Tongue (tissue), 2 donors: Measurements from ENCODE around the gene TMEM63A. TPM values are rescaled to one million over a fixed set of nuclear protein-coding genes. Genes with fewer than 3 reads are reported as not detected.

Experiments used
- DNase-seq: peaks from one replicate; pipeline ENCODE4 v3.0.0-alpha.2; 2015
- total RNA-seq: library from RNA; depleted of rRNA; stranded (reverse); fragments of >200 nt; gene quantifications from one replicate; pipeline ENCODE4 v1.2.3, GENCODE V29; 2014

Gene TMEM63A
- total RNA-seq, 1 donor from 2014 or later = 39.3 TPM

DNA sequence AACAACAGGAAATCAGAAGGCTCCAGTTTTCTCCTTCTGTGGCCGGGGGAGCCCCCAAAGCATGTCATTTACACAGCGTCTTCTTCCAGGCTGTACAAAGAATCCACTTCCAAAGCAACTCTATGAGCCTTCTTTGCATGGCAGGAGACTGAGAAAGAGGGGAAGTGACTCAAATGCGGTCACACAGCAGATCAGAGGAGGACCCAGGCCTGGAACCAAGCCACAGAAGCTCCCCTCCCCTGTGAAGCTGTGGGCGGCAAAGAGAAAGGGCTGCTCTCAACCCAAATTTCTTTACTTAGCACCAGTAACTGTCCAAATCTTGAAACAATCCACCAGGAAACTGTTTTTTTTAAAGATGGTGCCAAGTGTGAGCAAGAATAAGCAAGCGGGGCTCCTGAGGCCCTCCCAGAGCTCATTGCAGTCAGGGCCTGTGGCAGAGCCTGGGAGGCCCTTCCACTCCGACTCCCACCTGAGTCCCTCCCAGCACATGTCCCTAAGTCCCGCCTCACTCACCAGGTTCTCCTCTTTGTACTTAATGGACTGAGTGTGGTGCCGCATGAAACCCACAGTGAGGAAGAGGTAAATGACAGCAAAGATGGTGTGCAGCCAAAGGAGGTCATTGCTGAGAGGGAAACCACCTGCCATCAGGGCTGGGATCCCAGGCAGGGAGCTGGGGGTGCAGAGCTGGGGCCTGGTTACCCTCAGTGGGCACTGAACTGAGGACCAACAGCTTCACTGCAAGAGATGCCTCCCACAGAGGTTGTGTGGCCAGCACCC, 15.9 kb downstream of the TMEM63A start:
- no peak for DNase-seq

DNA sequence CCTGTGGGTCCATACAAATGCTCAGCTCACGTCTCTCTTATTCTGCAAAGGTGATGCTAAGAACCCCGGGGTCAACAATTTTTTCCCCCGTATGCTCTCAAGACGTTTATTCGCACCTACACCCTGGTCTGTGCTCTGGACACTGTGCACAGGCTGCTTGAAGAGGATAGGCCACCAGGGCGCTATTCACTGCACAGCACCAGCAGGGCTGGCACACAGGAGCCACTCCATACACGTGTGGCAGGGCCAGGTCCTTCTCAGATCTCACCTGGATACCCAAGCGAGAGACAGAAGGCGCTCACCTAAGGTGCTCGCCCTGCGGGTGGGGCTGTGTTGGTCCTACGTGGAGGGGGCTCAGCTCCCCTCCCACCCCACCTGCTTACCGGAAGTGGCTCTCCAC, 16.7 kb downstream of the TMEM63A start:
- no peak for DNase-seq

DNA sequence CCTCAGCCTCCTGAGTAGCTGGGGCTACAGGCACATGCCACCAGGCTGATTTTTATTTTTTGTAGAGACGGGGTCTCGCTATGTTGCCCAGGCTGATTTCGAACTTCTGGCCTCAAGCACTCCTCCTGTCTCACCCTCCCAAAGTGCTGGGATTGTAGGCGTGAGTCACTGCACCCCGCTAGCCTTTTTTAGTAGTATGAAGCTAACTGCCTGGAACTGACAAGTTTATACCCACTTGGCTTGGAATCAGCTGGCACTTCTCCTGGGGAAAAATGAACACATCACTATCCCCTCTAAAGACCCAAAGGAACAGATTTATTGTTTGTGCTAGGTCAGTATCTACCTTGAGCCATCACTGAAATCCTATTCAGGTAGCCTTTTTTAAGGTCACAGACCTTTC, 19.0 kb downstream of the TMEM63A start:
- DNase-seq = no peak

DNA sequence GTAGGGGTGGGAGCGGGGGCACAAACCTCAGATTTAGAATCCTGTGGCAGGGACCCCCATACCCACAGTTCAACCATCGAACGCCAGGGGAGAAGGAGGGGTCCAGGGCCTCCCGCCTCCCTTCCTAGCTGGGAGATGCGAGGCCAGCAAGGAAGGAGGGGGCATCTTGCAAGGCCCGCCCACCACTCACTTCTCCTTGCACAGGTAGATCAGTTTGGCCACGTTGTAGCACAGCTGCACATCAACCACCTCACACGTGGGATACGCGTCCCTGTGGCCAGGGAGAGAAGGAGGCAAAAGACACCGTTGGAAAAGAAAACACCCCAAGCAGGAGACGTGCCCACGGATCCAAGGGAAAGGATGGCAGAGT, 19.6 kb downstream of the TMEM63A start:
- no peak for DNase-seq

DNA sequence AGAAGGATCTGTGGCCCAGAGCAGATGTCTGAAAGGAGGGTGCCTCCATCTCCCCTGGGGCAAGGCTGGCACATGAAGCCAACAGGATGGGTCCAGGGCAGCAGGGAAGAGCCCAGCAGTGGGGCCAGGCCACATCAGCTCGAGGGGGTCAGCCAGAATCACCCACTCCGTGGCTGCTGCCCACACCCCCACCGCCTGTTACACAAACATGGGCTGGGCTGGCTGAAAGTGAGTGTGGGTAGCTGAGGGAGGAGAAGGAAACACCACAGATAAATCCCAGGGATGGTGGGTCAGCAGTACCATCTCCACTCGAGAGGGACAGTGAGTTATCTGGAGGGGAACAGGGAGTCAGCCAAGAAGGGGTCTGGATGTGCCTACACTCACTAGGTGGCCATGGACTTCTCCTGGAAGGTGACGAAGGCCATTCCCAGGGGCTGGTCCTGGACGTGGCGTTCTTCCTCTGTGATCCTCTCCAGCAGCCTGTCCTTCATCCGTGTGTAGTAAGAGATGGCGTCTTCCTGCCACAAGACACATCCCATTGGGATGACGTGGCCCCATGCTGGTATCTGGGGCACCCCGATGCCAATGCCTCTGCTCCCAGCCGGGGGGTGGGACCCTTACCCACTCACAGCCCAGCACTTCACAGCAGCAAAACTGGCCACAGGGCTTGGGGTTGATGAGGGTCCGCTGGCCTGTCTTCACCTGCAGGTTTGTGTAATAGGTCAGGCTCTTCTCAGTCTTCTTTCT, 20.2 kb downstream of the TMEM63A start:
- DNase-seq = no peak

DNA sequence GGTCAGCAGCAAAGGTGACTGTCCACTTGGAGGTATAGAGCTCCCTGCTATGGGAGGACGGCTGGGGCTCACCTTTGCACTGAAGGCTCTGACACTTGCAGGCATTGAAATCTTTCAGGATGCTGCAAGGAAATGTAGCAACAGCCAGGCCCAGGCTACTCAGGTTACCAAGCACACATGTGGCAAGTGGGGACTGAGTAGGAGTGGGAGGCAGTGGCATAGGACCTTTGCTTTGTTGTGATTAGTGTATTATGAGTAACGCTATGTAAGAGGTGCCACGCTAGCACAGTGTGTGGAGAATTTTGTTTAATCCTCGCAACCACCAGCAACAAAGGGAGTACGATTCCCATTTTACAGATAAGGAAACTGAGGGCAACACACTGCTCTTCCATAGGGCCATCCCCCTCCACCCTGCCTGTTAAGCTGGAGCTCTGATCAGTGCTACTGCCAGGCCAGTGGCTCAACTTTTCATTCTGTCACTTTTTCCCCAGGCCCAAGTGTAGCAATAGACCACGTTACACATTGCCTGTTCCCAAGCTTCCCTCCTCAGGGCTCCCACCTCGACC, 21.2 kb downstream of the TMEM63A start:
- no peak for DNase-seq

DNA sequence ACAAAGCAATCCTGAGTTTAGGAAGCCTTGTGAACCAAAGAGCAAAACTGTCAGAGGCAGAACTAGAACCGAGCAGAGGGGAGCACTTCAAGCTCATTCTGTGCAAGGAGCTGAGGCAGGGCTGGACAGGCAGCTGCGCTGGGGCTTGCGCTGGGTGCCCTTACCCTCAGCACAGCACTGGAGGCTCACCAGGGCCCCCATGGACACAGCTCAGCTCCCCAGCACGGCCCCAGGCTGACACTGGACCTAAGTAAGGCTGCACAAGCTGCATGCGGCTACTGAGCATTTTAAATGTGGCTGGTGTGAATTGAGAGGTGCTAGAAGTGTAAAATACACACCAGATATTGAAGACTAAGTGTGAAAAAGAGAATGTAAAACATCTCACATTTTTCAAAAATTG, 22.1 kb downstream of the TMEM63A start:
- DNase-seq = no peak

DNA sequence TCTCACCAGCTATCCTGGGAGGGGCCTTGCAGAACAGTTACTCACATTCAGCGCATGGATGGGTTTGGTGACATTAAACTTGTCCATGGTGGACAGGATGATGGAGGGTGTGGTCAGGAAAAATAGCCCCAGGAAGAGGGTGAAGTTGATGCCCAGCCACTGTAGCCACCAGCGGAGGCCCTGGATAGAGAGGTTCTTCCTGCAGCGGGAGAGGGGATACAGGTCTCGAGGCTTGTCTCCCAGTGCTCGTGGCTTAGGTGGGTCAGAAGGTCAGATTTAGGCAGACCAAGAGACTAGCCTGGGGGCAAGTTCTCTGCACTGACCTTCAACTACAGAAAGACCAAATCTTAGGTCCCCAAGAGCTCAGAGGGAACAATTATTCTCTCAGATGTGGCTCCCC, 23.0 kb downstream of the TMEM63A start:
- no peak for DNase-seq

DNA sequence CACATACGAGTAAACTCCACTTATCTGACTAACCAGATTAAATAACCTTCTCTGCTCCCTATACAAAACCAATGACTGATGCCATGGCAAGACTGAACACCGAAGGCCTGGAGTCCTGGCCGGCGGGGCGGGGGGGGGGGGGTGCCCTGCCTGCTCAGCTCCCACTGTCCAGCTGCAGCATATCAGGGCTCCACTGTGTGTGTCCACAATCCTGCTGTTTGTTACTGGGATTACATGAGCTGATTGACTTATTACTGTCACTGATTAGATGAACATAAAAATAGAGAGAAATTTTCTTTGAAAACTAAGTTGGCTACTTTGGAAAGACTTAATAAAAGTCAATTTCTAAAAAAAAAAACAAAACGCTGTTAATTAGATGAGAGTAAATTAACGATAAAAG, 24.9 kb downstream of the TMEM63A start:
- no peak for DNase-seq

DNA sequence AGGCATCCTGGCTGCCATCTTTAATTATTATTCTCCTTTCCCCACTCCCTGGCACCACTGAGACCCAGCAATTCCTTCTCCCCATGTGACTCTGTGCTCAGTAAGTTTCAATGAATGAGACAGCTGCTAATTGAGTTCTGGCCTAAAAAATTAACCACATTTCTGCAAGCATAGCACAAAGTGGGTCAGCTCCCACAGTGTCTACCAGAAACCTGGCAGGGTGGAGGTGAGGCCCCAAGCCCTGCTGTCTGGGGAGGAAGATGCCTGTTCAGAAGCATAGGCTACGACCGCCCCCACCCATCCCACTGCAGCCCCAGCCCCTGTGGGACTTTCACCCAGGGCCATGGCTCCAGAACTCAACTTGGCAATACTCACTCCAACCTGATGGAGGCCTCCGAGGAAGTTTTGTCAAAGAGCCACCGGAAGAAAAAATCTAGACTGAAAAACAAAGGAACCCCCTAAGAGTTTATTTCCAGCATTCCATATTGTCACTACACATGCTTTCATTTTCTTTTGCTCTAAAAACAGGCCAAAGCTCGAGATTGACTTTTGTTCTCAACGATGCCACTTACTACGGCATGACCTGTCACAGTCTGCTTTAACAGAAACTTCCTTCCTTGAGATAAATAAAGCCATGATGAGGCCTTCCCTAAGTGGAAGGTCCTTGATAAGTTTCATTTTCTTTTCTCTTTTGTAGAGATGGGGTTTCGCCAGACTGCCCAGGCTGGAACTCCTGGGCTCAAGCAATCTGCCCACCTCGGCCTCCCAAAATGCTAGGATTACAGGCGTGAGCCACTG, 26.5 kb downstream of the TMEM63A start:
- DNase-seq = no peak

DNA sequence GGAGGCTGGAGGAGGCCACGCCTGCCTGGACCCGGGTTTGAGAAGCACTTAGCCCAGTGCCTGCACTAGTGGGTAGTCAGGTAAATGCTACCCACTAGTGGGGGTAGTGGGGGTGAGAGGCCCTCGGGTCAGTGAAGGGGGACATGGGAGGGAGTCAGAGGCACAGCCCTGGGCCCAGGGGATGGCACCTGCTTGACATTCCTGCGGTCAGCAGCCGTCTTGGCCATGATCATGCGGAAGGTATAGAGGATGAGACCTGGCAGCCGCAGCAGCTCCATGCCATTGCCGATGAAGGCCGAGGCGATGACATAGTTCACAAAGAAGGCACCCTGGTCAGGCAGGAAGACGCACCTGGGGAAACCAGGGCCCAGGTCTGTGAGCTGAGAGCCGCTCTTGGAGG, 28.7 kb downstream of the TMEM63A start:
- DNase-seq = no peak

DNA sequence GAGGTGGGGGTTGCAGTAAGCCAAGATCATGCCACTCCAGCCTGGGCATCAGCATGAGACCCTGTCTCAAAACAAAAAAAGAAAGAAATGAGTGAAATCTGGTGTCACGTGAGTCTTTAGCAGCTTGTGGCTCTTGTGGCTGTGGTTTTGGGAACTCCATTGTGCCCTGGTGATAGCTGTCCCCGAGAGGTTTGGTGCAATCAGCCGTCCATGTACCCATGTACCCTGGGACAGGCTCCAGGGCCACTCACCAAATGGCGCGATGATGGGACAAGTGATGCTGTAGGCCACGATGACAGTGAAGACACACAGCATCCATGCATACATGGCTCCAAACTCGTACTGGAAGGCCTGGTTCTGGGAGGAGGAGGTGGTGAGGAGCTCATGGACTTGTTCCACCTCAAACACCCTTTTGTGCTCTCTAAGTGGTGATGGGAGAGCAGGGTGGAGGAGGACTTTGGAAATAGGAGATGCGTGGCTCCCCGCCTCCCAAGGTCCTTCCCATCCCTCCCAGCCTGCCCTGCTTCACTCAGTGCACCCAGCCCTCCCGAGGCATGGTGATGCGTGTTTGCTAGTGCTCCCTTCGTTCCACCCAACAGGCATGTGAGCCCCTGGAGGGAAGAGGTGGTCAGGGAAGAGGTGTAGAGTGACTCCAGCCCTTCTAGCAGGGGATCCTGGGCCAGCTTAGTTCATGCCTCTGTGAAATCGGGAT, 29.6 kb downstream of the TMEM63A start:
- no peak for DNase-seq

DNA sequence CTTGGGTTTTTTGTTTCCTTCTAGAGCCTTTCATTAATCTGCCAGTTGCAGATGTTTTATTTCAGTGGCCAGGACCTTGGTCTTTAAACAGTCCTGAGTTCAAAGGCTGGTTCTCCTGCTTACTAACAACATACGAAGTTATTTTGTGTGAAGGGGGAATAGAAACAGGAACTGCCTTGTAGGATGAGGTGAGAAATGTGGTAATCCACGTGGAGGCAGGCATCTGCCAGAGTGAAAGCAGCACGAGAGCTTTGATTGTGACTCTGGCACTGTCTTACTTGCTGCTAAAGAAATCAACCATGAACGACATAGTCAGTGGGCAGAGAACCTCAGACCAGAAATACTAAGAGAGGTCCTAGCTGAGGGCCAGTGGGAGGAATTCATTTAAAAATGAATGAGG, 30.4 kb downstream of the TMEM63A start:
- DNase-seq = no peak

DNA sequence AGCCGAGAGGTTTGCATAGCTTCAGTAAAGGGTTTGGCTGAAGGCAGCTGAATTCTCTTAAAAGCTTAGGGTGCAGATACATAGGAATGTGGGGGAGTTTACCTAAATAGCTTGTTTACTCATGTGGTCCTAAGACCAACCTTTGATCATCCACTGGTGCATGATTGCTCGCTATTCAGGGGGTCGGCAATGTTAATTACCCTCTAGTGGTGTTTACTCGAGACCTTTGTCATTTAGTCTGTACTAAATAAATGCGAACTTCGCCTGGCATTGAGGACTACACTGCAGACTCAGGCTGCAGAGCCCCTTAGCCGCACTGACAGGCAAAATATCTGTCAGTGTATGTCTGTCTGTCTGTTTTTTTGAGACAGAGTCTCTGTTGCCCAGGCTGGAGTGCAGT, 31.8 kb downstream of the TMEM63A start:
- no peak for DNase-seq

DNA sequence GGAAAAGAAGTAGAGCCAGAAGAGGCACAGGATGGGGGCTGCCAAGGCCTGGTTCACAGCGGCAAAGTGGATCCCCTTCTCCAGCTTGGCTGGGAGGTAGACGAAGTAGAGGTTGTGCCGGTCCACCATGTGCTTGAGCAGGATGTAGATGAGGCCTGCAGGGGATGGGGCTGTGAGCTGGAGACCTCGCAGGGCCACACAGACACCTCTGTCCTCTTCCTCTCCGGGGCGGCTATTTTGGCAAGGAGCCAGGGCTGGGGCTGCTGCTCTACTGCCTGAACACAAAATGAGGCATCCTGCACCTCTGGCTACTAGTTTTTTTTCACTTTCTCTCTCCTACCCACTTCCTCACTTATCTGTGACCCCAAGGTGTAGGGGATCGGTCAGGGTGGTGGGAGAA, 32.3 kb downstream of the TMEM63A start:
- DNase-seq = no peak

DNA sequence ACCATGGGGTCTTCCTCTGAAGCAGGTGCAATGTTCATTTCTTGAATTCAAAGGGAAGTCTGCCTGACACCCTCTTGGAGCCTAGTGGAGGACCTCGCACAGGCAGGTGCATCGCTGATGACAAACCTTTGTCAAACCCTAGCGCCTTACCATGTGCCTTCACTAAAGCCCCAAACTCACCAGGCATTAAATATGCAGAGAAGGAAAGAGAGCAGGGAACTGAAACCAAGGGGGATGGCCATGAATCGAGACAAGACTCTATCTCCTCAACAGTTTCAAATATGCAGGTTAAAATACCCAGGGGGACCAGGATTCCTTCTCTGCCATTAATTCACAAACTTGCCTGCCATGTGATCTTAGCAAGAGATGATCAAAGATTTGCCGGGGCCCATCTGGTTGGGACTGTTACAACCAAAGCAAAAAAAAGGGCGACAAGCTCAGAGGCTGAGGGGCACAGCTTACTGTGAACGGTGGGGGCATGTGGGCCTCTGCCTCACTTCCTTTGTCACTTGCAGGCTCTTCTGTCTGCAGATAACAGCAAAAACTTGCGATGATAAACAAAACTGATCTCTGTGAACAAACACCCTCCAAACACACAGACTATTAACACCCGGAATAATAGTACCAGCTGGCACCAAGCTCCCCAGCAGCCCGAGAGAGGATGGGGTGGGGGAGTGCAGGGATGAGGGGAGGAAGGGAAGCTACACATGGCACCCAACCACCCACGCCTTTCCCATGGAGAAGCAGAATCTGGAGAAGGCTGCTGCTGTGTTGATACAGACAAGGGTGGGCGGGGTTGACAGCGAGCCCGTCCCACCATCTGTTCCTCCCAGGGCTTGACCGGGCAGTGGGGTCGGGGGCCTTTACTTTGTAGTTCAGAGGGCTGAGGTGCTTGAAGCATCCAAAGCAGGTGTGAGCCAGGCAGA, 33.9 kb downstream of the TMEM63A start:
- peak; percentile 58 for DNase-seq

DNA sequence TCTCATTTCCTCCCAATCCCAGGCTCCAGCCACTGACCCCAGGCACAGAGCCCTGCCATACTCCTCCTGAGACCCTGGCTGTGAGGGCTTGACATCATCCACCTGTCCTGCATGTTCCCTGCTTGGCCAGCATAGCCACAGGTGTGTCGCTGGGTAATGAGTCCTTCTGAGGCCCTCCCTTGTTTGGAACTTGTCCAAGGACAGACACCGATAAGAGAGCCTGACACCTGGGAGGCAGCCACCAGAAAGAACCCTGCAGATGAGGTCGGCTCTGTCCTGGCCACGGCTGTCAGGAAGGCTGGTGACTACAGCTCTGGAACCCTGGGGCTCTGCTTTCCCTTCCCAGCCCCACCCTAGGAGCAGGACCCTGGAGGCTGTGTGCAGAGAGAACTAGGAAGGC, 34.6 kb downstream of the TMEM63A start:
- no peak for DNase-seq

DNA sequence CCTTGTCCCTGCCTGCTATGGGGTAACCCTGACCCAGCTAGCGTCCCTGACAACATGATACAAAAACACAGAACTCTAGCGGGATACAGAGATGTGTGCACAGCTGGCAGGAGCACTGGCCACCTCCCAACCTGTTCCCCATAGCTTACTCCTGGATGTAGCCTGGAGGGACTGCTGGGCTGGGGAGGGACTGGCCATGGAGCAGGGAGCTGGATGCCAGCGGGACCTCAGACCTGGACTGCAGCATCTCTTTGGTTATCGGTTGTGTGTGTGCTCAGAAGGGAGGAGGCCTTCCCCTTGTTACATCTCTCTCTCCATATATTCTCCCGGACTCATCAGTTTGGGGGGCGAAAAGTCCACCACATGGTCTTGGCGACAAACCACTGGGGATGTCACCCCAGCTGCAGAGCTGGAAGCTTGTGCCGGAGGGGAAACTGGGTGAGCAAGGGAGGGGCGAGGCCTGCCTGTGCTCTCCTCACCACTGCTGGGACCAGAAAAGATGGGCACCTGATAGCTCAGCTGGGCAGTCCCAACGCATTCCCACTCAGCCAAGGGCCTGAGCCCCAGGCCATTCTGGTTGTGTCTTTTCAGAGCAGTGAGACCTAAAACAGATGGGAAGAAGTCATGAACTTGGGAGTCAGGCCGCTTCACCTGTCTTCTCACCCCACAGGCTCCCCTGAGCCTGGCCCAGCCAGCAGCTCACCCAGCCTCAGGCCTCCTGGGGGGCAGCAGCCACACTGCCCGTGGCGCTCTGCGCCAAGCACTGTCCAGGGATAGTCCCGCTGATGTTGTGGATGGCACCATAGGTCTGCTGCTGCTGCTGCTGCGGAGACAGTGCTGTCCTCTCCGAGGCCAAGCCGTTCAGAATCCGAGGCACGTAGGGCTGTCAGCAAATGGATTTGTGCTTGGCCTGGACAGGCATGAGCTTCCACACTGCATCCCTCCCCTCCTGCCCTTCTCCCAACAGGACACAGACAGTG, 35.6 kb downstream of the TMEM63A start:
- no peak for DNase-seq

DNA sequence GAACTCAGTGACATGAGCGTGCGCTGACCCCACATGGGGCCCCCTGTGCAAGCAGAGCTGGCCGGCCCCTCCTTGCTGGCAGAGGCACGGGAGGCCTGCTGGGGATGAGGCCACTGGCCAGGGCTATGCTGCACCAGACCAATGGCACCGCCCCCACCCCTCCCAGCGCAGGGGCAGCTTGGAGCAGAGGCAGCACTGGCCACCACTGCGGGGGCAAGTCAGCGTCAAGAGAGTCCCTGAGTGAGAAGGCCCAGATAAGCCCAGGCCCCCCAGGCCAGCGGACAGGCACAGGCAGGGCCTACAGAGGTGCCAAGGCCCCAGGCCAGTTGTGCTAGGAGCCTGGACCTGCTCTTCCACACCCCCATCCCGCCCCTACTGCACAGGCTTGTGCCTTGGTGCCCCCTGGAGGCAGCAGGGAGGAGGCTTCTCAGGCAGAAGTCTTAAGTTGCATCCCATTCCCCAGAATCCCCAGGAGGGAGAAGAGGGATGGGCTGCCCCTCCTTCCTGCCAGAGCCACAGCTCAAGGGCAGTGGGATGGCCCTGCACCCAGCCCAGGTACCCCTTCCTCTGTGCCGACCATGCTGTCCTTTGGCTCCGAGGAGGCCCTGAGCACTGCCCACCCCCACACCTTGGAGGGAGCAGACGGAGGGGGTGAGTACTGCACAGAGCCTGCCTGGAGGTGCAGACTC, 36.5 kb downstream of the TMEM63A start:
- peak; percentile 85 for DNase-seq
